ENCODE results near the gene MICU2.
"Not testable (repeated sequence)": the region's sequence is repeated elsewhere in the genome, so short reads cannot be mapped to it uniquely, and the experiment has no call there.

MICU2 gene

GRCh38 chr13:21594715-21595545 is 9.0 kb downstream of the MICU2 start:
- DNase-seq (ENCODE audit: low read depth in 1 of 2, low spot score in 1 of 2) = no peak

GRCh38 chr13:21590665-21591456 is 13.1 kb downstream of the MICU2 start:
- DNase-seq (ENCODE audit: low read depth in 1 of 2, low spot score in 1 of 2) = not testable (repeated sequence)

DNA sequence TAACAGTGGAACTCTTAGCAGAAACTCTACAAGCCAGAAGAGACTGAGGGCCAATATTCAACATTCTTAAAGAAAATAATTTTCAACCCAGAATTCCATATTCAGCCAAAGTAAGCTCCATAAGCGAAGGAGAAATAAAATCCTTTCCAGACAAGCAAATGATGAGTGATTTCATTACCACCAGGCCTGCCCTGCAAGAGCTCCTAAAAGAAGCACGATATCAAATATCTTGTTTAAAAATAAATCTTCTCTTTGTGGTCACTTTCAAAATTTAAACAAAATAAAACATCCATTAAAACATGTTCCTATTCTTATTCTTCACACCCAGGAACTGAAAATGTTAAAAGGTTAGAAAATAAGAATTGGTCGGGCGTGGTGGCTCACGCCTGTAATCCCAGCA is 13.7 kb downstream of the MICU2 start:
- DNase-seq (ENCODE audit: low read depth in 1 of 2, low spot score in 1 of 2) = no peak

DNA sequence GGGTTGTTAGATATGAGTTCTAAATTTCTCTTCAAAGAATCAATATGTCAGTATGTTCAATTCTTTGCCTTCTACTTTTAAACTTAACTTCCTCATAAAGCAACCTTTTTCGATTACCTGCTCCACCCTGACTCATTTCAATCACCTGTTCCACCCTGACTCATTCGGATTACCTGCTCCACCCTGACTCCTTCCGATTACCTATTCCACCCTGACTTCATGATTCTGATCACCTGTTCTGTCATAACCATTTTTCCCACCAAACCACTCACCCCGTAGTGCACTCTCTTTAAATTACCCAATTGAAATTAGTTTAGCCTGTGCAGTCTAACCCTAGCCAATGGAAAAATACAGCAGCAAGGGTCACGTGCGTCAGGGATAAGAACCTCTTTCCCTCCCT is 14.5 kb downstream of the MICU2 start:
- DNase-seq (ENCODE audit: low read depth in 1 of 2, low spot score in 1 of 2) = not testable (repeated sequence)

DNA sequence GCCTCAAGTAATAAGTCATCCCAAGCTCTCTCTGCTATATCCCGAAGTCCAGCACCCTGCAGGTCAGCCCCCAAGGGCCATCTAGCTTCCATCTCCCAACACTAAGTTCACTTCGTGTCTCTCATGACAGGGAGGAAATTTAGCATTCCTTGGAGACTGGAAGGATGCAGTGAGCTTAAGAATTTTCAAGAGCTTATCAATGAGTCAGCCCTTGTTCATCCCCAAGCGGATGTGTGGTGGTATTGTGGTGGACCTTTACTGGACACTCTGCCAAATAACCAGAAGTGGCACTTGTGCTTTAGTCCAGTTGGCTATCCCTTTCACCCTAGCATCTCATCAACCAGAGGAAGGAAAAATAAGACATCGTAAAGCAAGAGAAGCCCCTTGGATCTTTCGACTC is 15.6 kb downstream of the MICU2 start:
- not testable (repeated sequence) for DNase-seq (ENCODE audit: low read depth in 1 of 2, low spot score in 1 of 2)

GRCh38 chr13:21584973-21585592 is 18.9 kb downstream of the MICU2 start:
- DNase-seq (ENCODE audit: low read depth in 1 of 2, low spot score in 1 of 2) = no peak

- no peak for DNase-seq (ENCODE audit: low read depth in 1 of 2, low spot score in 1 of 2)
These were observed 20.5 kb downstream of the MICU2 start for GRCh38 chr13:21583478-21583877.

DNA sequence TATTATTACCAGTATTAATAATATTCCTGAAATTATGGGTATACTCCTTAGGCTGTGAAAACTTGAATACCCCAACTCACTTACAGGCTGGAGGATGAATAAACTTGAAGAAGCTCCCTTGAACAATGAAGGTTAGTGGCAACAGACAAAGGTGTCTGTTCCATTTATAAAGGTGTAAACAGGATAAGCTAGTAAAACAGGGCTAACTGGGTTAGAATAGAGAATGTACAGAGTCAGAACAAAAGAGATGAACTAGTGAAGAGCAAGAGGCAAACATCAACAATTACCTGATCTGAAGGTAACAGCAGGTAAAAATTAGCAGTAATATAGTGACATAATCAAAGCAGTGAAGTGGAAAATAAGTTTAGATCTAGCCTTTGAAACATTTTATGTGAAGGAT is 23.2 kb downstream of the MICU2 start:
- no peak for DNase-seq (ENCODE audit: low read depth in 1 of 2, low spot score in 1 of 2)

DNA sequence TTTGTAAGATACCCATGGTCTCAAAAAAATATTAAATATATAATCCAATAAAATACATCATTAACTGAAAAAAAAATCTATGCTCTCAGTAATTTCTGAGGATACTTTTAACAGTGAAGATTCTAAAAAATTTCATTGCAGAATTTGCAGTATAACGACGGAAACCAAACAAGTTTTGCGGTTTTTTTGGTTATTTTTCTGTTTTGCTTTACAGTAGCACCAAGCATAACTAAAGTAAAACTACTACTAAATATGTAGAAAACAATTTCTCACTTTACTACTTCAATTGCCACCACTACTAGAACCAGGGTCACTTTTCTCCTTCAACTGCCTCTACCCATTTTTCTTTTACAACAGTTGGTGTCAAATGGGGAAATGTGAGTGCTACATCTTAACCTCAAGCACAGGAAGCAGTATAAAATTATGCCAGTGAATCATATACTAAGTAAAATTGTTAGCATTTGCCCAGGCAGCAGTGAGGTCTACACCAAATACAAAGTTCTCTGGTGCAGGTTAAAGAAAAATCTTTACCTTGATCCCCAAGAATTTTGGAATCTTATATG is 24.1 kb downstream of the MICU2 start:
- DNase-seq (ENCODE audit: low read depth in 1 of 2, low spot score in 1 of 2) = no peak

GRCh38 chr13:21578748-21579147 is 25.2 kb downstream of the MICU2 start:
- DNase-seq (ENCODE audit: low read depth in 1 of 2, low spot score in 1 of 2) = no peak

DNA sequence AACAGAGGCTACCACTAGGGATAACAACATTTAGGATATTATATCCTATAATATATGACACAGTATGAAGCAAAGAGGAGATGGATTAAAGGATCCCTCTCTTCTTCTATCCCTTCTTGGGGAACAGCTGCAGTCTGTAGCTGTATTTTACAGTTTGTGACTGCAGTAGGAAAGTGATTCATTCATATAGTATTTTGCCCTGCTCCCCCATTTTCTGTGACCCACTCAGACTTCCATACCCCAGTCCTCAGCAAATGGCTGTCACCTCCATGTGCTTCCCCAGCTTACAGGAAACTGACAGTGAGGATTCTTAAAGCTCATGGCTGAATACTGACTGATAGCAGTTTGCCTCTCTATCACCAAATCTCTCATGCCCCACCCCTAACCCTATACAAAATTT is 27.5 kb downstream of the MICU2 start:
- DNase-seq (ENCODE audit: low read depth in 1 of 2, low spot score in 1 of 2) = no peak

- DNase-seq (ENCODE audit: low read depth in 1 of 2, low spot score in 1 of 2) = no peak
These were observed 29.9 kb downstream of the MICU2 start for GRCh38 chr13:21573920-21574712.

- DNase-seq (ENCODE audit: low read depth in 1 of 2, low spot score in 1 of 2) = no peak
These were observed 34.3 kb downstream of the MICU2 start for GRCh38 chr13:21569686-21570085.

DNA sequence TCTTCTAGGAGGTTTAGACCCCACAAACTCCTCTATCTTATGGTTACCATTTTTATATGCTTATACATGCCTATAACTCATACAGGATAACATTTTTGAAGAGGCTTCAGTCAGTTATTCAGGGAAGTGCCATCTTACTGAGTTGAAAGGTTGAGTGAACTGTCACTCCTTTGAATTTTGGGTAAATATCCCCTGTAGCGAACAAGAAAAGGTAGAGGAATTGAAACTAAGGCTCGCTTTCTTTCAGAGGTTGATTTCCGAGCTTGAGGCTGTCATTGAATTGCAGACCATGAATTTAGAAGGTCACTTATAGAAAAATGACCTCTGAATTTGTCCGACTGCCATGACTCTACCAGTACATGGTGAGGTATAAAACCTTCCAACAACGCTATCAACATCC is 35.1 kb downstream of the MICU2 start:
- no peak for DNase-seq (ENCODE audit: low read depth in 1 of 2, low spot score in 1 of 2)

- DNase-seq (ENCODE audit: low read depth in 1 of 2, low spot score in 1 of 2) = no peak
These were observed 36.3 kb downstream of the MICU2 start for GRCh38 chr13:21567714-21568113.

DNA sequence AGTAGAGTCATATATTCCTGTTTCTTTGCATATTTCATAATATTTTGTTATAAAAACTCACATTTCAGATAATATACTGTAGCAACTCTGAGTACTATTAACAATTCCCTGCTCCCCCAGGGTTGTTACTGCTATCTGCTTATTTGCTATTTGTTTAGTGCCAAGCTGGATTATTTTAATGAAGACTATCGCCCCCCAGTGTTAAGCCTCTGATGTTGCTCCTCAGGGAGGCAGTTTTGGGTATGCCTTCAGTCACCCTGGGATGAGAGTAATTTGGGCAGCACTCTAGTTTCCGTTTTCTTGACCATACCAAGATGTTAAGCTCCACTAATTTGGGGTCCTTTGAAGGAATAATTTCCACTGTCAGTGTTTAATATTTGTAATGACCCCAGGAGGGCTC is 46.0 kb downstream of the MICU2 start:
- DNase-seq (ENCODE audit: low read depth in 1 of 2, low spot score in 1 of 2) = no peak

- no peak for DNase-seq (ENCODE audit: low read depth in 1 of 2, low spot score in 1 of 2)
These were observed 47.9 kb downstream of the MICU2 start for GRCh38 chr13:21556051-21556450.

GRCh38 chr13:21553261-21553660 is 50.7 kb downstream of the MICU2 start:
- DNase-seq (ENCODE audit: low read depth in 1 of 2, low spot score in 1 of 2) = not testable (repeated sequence)

GRCh38 chr13:21550918-21551317 is 53.1 kb downstream of the MICU2 start:
- DNase-seq (ENCODE audit: low read depth in 1 of 2, low spot score in 1 of 2) = no peak

DNA sequence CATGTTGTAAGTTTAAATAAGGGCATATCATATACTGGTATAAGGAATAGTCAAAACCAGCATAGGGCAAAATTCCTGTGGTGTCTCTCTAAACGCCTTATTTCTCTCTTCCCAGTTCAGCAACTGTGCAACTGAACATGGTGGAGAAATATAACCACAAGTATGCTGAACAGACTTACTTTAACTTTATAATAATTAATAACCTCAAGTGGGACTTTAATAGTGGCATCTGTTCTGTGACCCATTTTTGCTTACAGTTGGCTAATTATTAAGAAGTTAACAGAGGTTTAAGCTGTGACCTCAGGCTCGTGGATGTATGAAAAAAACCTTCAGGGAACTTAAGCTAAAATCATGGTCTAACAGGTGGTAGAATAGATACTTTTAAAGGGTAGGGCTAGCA is 54.3 kb downstream of the MICU2 start:
- DNase-seq (ENCODE audit: low read depth in 1 of 2, low spot score in 1 of 2) = no peak

GRCh38 chr13:21548577-21548976 is 55.4 kb downstream of the MICU2 start:
- DNase-seq (ENCODE audit: low read depth in 1 of 2, low spot score in 1 of 2) = no peak

All from activated T-helper 1 cell treated with anti-CD3 and anti-CD28 coated beads, Interleukin-2, amount 50 U/mL, for 16 hours (primary cell).